DMS 273 (cell line): ENCODE measurements around the gene CDH23.

Source experiments
- DNase-seq: peaks from one replicate; lab custom pipeline; 2025; ENCODE audit not compliant: unreplicated experiment; lab: John Stamatoyannopoulos, UW

CDH23 gene

GRCh38 chr10:71746344-71747037, 349.8 kb downstream of the CDH23 start:
- DNase-seq: peak; percentile 22

- DNase-seq: no peak
Measured at GRCh38 chr10:71747039-71747531, 350.4 kb downstream of the CDH23 start.

GRCh38 chr10:71747551-71748523, 351.1 kb downstream of the CDH23 start:
- DNase-seq: no peak

GRCh38 chr10:71748671-71749191, 352.0 kb downstream of the CDH23 start:
- DNase-seq: no peak

GRCh38 chr10:71749396-71749795, 352.7 kb downstream of the CDH23 start:
- DNase-seq: no peak

- DNase-seq: peak; percentile 20
Measured at GRCh38 chr10:71750124-71750841, 353.6 kb downstream of the CDH23 start.

- no peak for DNase-seq
Measured at GRCh38 chr10:71750986-71751385, 354.3 kb downstream of the CDH23 start.

- DNase-seq: no peak
Measured at GRCh38 chr10:71751515-71752224, 354.9 kb downstream of the CDH23 start.

- peak; percentile 88 for DNase-seq
Measured at GRCh38 chr10:71752391-71753090, 355.8 kb downstream of the CDH23 start.

GRCh38 chr10:71753091-71753959, 356.6 kb downstream of the CDH23 start:
- peak; percentile 76 for DNase-seq

- DNase-seq: no peak
Measured at GRCh38 chr10:71753960-71754505, 357.3 kb downstream of the CDH23 start.

- no peak for DNase-seq
Measured at GRCh38 chr10:71754562-71754961, 357.8 kb downstream of the CDH23 start.

- DNase-seq: no peak
Measured at GRCh38 chr10:71755179-71755879, 358.6 kb downstream of the CDH23 start.

- DNase-seq: no peak
Measured at GRCh38 chr10:71756311-71757191, 359.8 kb downstream of the CDH23 start.

- no peak for DNase-seq
Measured at GRCh38 chr10:71757399-71757922, 360.7 kb downstream of the CDH23 start.

GRCh38 chr10:71761105-71761511, 364.4 kb downstream of the CDH23 start:
- no peak for DNase-seq
